Left hindlimb (tissue), 1 donor: ENCODE results near the gene GNL3L.
"Not testable (repeated sequence)": the region's sequence is repeated elsewhere in the genome, so short reads cannot be mapped to it uniquely, and the experiment has no call there.

Experiments
- DNase-seq: peaks from one replicate; pipeline ENCODE4 v3.0.0-alpha.2; 2018

The GNL3L gene

GRCh38 chrX:54529552-54530356, at the start of gene GNL3L:
TSS of gene GNL3L (plus strand) at chrX:54530219. CDS start at chrX:54532567, 2,348 bp downstream.
- peak; percentile 95 for DNase-seq

- peak; percentile 59 for DNase-seq
Measured at GRCh38 chrX:54482839-54483593, 47.0 kb upstream of the GNL3L start.

GRCh38 chrX:54483946-54484345, 46.1 kb upstream of the GNL3L start:
- DNase-seq, result no peak

- no peak for DNase-seq
Measured at GRCh38 chrX:54484666-54485065, 45.4 kb upstream of the GNL3L start.

GRCh38 chrX:54489819-54490218, 40.2 kb upstream of the GNL3L start:
- not testable (repeated sequence) for DNase-seq

- DNase-seq, result no peak
Measured at GRCh38 chrX:54492340-54492739, 37.7 kb upstream of the GNL3L start.

- no peak for DNase-seq
Measured at GRCh38 chrX:54494166-54494988, 35.6 kb upstream of the GNL3L start.

GRCh38 chrX:54494989-54495813, 34.8 kb upstream of the GNL3L start:
- DNase-seq, result no peak

- peak; percentile 81 for DNase-seq
Measured at GRCh38 chrX:54495814-54496516, 34.1 kb upstream of the GNL3L start, which contains the start of gene FGD1. TSS of gene FGD1 (minus strand) at chrX:54496234. CDS start at chrX:54495432, 802 bp downstream.

GRCh38 chrX:54496517-54496852, 33.5 kb upstream of the GNL3L start:
- no peak for DNase-seq

- no peak for DNase-seq
Measured at GRCh38 chrX:54496936-54497335, 33.1 kb upstream of the GNL3L start.

- no peak for DNase-seq
Measured at GRCh38 chrX:54509400-54509799, 20.6 kb upstream of the GNL3L start.

- no peak for DNase-seq
Measured at GRCh38 chrX:54529151-54529550, 868 bp upstream of the GNL3L start.

- peak; percentile 28 for DNase-seq
Measured at GRCh38 chrX:54530357-54530900, 410 bp downstream of the GNL3L start.

GRCh38 chrX:54534271-54534670, 4.3 kb downstream of the GNL3L start:
- DNase-seq, result no peak

GRCh38 chrX:54540289-54540688, 10.3 kb downstream of the GNL3L start:
- DNase-seq, result no peak

GRCh38 chrX:54542239-54542638, 12.2 kb downstream of the GNL3L start:
- not testable (repeated sequence) for DNase-seq

- no peak for DNase-seq
Measured at GRCh38 chrX:54550821-54551220, 20.8 kb downstream of the GNL3L start.

GRCh38 chrX:54551801-54552200, 21.8 kb downstream of the GNL3L start:
- DNase-seq, result no peak

GRCh38 chrX:54555006-54555405, 25.0 kb downstream of the GNL3L start:
- DNase-seq, result not testable (repeated sequence)

- no peak for DNase-seq
Measured at GRCh38 chrX:54560411-54560810, 30.4 kb downstream of the GNL3L start.
